Endodermal cell (in vitro differentiated cells): ENCODE results near the gene HS3ST3A1. TPM values are rescaled to one million over a fixed set of nuclear protein-coding genes. Genes with fewer than 3 reads are reported as not detected.
"Not testable (repeated sequence)": the region's sequence is repeated elsewhere in the genome, so short reads cannot be mapped to it uniquely, and the experiment has no call there.

ENCODE experiments used
- DNase-seq: peaks from one replicate; pipeline ENCODE4 v3.0.0-alpha.2; 2017
- H3K27ac ChIP-seq: 2 replicates; pipeline ENCODE4 v1.5.1; 2013; ENCODE audit warnings: mild to moderate bottlenecking, low read depth, low read length, moderate library complexity
- H3K27me3 ChIP-seq: 2 replicates; pipeline ENCODE4 v1.6.1; 2013; ENCODE audit warnings: mild to moderate bottlenecking, low read length, moderate library complexity; ENCODE audit not compliant: insufficient read depth, control insufficient read depth, poor library complexity, severe bottlenecking
- H3K36me3 ChIP-seq: 2 replicates; pipeline ENCODE4 v1.7.0; 2013; ENCODE audit warnings: mild to moderate bottlenecking, low read length, moderate library complexity; ENCODE audit not compliant: control insufficient read depth, insufficient read depth
- H3K4me1 ChIP-seq: one replicate; pipeline ENCODE4 v1.7.0; 2013; ENCODE audit warnings: low read length; ENCODE audit not compliant: control insufficient read depth, insufficient read depth
- H3K4me3 ChIP-seq: 2 replicates; pipeline ENCODE4 v1.5.1; 2013; ENCODE audit warnings: mild to moderate bottlenecking, low read length, moderate library complexity
- H3K9ac ChIP-seq: 2 replicates; pipeline ENCODE4 v1.6.1; 2013; ENCODE audit warnings: mild to moderate bottlenecking, low read length, moderate library complexity; ENCODE audit not compliant: poor library complexity, severe bottlenecking; ENCODE audit errors: extremely low read depth
- H3K9me3 ChIP-seq: 2 replicates; pipeline ENCODE4 v1.6.1; 2013; ENCODE audit warnings: mild to moderate bottlenecking, low read length, moderate library complexity; ENCODE audit not compliant: control insufficient read depth
- H3K27ac Mint-ChIP-seq: 2 replicates; pipeline ENCODE4 v1.8.0; 2020; ENCODE audit warnings: mixed read lengths
- H3K27me3 Mint-ChIP-seq: 2 replicates; pipeline ENCODE4 v1.8.0; 2021; ENCODE audit warnings: mild to moderate bottlenecking, mixed read lengths; ENCODE audit not compliant: insufficient read depth
- H3K36me3 Mint-ChIP-seq: 2 replicates; pipeline ENCODE4 v1.8.0; 2020; ENCODE audit warnings: low read depth, mixed read lengths
- H3K4me1 Mint-ChIP-seq: 2 replicates; pipeline ENCODE4 v1.8.0; 2020; ENCODE audit warnings: mixed read lengths
- H3K4me3 Mint-ChIP-seq: 2 replicates; pipeline ENCODE4 v1.8.0; 2020; ENCODE audit warnings: mild to moderate bottlenecking, moderate library complexity, mixed read lengths
- H3K9me3 Mint-ChIP-seq: 2 replicates; pipeline ENCODE4 v1.8.0; 2020; ENCODE audit warnings: mild to moderate bottlenecking, mixed read lengths
- CTCF ChIP-seq: fragments of 200-600 bp; sonication (generic); conservative IDR thresholded peaks from 2 replicates; pipeline ENCODE4 v1.5.0; 2021; ENCODE audit warnings: antibody characterized with exemption, mild to moderate bottlenecking
- WGBS, 2 experiments: methylation state at CpG; one replicate each; pipeline versions ENCODE4 v1.1.5 to v1.1.7; 2013; ENCODE audit warnings: missing lambda C conversion rate in 2 of 2, mixed read lengths in 1 of 2; ENCODE audit not compliant: insufficient coverage in 1 of 2, insufficient read length in 1 of 2; 5-methylcytosine and 5-hydroxymethylcytosine counted together
- total RNA-seq, 2 donors: library from RNA; stranded (reverse); fragmentation: NEBNext Ultra II Directional in 1 of 2; extraction: Animal tissue kit (Norgen Biotek cat#: 25700) in 1 of 2; gene quantifications; 2 replicates in 1 of 2; 3 replicates in 1 of 2; pipeline ENCODE4 v1.2.1, GENCODE V29; 2021

The HS3ST3A1 gene
- total RNA-seq, 2 donors from 2014 or later, result 1.9 to 2.4 TPM

GRCh38 chr17:13550291-13550690 lies 51.4 kb downstream of the HS3ST3A1 start:
- DNase-seq, result peak; percentile 20
- Histone ChIP-seq H3K4me3 (no peak overlapping the region), H3K9ac (no peak overlapping the region), H3K4me1 (no peaks in the 10 kb centered on the region), H3K27ac (no peak overlapping the region), H3K27me3 (no peaks in the 10 kb centered on the region), H3K36me3 (no peaks in the 10 kb centered on the region), H3K9me3 (no peaks in the 10 kb centered on the region)
- H3K36me3 Mint-ChIP-seq, result peaks cover 6% of the 10 kb centered on the region
- no peak overlapping the region for H3K4me3 Mint-ChIP-seq
- WGBS, 2 experiments, result 90 to 95% methylated on average over 3 to 6 of the region's 6 CpGs
- no peak for TF ChIP-seq CTCF
- H3K27ac Mint-ChIP-seq, result no peak overlapping the region
- H3K9me3 Mint-ChIP-seq, result peaks cover 3% of the 10 kb centered on the region
- H3K4me1 Mint-ChIP-seq, result no peaks in the 10 kb centered on the region
- no peaks in the 10 kb centered on the region for H3K27me3 Mint-ChIP-seq

GRCh38 chr17:13548576-13548975 lies 53.2 kb downstream of the HS3ST3A1 start:
- not testable (repeated sequence) for H3K27me3 ChIP-seq, H3K4me3 Mint-ChIP-seq, H3K9me3 Mint-ChIP-seq, H3K27ac Mint-ChIP-seq, H3K4me1 ChIP-seq, H3K9ac ChIP-seq, H3K9me3 ChIP-seq, H3K36me3 ChIP-seq, H3K4me1 Mint-ChIP-seq, H3K4me3 ChIP-seq, H3K27me3 Mint-ChIP-seq, H3K36me3 Mint-ChIP-seq, H3K27ac ChIP-seq
- 76 to 84% methylated on average over 3 to 6 of the region's 6 CpGs for WGBS, 2 experiments
- DNase-seq, result peak; percentile 7

- Histone ChIP-seq H3K4me1 (no peaks in the 10 kb centered on the region), H3K4me3 (no peak overlapping the region), H3K9ac (no peak overlapping the region), H3K27me3 (no peaks in the 10 kb centered on the region), H3K36me3 (no peaks in the 10 kb centered on the region), H3K27ac (no peak overlapping the region), H3K9me3 (no peaks in the 10 kb centered on the region)
- Mint-ChIP-seq H3K27me3 (no peaks in the 10 kb centered on the region), H3K27ac (no peak overlapping the region), H3K9me3 (peaks cover 3% of the 10 kb centered on the region), H3K4me1 (no peaks in the 10 kb centered on the region), H3K36me3 (peaks cover 6% of the 10 kb centered on the region), H3K4me3 (no peak overlapping the region)
- no peak for TF ChIP-seq CTCF
- DNase-seq, result no peak
- WGBS, 2 experiments, result 85 to 95% methylated on average over 2 of the region's 2 CpGs
These were observed 54.9 kb downstream of the HS3ST3A1 start for GRCh38 chr17:13546851-13547250.

GRCh38 chr17:13545941-13546340 lies 55.8 kb downstream of the HS3ST3A1 start:
- Histone ChIP-seq H3K27me3 (no peaks in the 10 kb centered on the region), H3K4me3 (no peak overlapping the region), H3K4me1 (no peaks in the 10 kb centered on the region), H3K9ac (no peak overlapping the region), H3K27ac (no peak overlapping the region), H3K36me3 (no peaks in the 10 kb centered on the region), H3K9me3 (no peaks in the 10 kb centered on the region)
- TF ChIP-seq CTCF, result no peak
- peak; percentile 23 for DNase-seq
- peaks cover 3% of the 10 kb centered on the region for H3K9me3 Mint-ChIP-seq
- H3K4me3 Mint-ChIP-seq, result no peak overlapping the region
- H3K4me1 Mint-ChIP-seq, result no peaks in the 10 kb centered on the region
- H3K36me3 Mint-ChIP-seq, result peaks cover 6% of the 10 kb centered on the region
- 60 to 61% methylated on average over 8 of the region's 8 CpGs for WGBS, 2 experiments
- no peak overlapping the region for H3K27ac Mint-ChIP-seq
- no peaks in the 10 kb centered on the region for H3K27me3 Mint-ChIP-seq
